Kidney glomerular epithelial cell (primary cell): Measurements from ENCODE around the gene HPN.
"Not testable (repeated sequence)": the region's sequence is repeated elsewhere in the genome, so short reads cannot be mapped to it uniquely, and the experiment has no call there.

ENCODE experiments used
- DNase-seq: peaks from one replicate; lab custom pipeline; 2025; lab: John Stamatoyannopoulos, UW

Gene HPN

DNA sequence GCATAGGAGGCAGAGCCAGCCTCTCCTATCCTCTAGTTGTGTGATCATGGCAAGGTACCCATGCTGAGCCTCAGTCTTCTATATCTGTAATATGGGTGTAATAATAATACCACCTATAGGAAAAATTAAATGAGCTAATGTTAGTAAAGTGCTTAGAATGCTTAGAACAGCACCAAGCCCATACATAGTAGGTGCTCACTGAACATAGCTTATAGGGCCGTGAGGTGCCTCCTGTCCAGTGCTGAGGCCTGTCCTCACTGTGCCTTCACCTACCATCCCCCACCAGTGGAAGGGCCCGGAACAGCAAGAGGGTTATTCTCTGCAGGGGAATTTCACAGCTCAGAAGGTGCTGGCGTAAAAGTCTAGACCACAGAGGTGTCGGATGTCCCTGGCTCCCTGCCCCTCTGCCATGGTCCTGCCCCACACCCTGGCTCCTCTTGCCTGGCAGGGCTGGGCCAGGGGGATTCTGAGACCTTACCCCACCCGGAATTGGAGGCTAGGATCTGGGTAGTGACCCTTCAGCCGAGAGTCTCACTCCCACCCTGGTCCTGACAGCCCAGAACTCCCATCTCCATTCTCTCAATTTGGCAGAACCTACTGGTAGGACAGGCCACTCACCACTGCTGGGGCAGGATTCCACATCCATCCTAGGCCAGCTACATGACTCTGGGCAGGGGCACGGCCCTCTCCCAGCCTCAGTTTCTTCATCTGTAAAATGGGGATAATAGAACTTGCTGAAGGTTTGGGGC lies 13.5 kb upstream of the HPN start:
- DNase-seq: no peak

DNA sequence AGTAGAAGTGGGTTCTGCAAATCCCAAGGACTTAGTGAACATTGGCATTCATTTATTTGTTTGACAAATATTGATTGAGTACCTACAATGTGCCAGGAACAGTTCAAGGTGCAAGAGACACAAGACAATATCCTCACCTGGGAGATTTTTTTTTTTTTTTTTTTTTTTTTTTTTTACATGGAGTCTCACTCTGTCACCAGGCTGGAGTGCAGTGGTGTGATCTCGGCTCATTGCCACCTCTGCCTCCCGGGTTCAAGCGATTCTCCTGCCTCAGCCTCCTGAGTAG lies 13.0 kb upstream of the HPN start:
- DNase-seq: not testable (repeated sequence)

GRCh38 chr19:35029275-35029736 lies 12.2 kb upstream of the HPN start:
- DNase-seq: not testable (repeated sequence)

DNA sequence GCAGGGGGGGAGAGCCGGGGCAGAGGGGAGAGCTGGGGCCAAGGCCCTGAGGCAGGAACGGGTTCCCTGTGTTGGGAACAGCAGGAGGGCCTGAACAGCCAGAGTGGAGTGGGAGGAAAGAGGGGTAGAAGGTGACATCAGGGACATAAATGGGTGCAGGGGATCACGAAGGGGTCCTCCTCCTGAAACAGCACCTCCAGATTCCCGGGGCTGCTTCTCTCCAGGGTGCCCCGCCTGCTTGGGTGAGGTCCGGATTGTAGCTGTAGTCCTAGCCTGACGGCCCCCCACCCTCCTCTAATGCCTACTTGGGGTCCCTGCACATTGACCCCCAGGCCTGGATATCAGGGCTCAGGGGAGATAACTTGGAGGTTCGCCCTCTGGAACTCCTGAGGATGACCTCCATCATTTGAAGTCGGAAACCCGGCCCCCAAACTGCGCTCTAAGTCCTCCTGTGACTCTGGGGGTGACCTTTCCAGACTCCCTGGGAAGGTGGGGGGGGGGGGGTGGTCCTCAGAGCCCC lies 11.7 kb upstream of the HPN start:
- DNase-seq: no peak

GRCh38 chr19:35030257-35031071 lies 11.1 kb upstream of the HPN start, which contains the start of gene SCN1B:
Gene SCN1B (plus strand): TSS chr19:35030470. CDS start chr19:35030821, 351 bp downstream.
- DNase-seq: no peak

GRCh38 chr19:35031072-35031881 lies 10.2 kb upstream of the HPN start:
- no peak for DNase-seq

- no peak for DNase-seq
These were observed 9.1 kb upstream of the HPN start for GRCh38 chr19:35032356-35032865.

GRCh38 chr19:35033067-35034004 lies 8.2 kb upstream of the HPN start:
- DNase-seq: no peak

DNA sequence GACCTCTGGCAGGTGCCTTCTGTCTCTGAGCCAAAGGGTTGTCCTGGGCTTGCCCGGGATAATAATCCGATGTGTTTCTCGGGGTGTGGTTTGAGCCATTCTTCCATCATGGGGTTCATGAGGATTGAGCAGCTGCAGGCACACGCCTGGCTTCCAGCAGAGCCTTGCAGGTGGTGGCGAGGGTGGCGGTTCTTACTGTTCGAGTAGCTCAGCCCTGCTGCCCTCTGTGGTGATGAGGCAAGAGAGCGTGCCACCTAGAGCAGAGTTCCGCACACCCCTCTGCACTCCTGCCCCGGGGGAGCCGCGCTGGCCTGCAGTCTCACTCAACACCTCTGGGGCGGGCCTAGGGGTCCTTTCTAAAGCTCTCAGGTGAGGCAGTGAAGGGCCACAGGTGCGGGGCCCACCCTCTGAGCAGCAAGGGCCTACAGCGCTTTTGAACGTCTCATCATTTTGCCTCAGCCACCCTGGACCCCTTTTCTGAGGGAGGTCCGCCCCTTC lies 7.5 kb upstream of the HPN start:
- no peak for DNase-seq

- DNase-seq: no peak
These were observed 6.7 kb upstream of the HPN start for GRCh38 chr19:35034588-35035382.

GRCh38 chr19:35037716-35038622 lies 3.6 kb upstream of the HPN start:
- DNase-seq: no peak

DNA sequence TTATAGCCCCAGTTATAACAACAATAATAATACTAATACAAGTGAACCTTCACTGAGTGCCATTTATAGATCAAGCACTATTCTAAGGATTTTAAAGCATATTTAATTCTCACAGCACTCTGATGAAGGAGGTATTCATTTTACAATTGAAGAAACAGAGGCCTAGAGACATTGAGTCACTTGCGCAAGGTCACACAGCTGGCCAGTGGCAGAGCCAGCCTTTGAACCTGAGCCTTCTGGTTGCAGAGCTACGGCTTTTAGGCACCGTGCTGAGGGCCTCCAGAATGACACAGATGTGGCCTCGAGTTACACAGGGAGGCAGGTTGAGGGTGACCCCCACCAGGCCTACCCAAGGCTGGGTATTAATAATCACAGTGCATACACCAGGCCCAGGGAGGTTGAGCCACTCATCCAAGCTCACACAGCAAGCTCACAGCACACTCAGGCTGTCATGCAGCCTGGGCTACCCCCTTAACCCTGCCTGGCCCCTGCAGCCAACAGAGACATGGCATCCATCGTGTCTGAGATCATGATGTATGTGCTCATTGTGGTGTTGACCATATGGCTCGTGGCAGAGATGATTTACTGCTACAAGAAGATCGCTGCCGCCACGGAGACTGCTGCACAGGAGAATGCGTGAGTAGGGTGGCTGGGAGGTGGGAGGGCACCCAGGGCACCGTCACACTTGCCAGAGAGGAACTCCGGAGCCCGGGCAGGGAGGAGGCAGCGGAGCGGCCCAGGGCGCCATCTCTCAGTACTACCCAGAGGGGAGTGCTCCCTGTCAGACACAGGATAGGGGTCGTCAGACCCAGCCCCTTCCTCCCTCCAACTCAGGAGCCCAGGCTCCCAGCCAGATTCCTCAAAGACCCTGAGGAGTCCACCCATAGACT lies 2.7 kb upstream of the HPN start:
- DNase-seq: no peak

GRCh38 chr19:35039881-35040825 lies 1.4 kb upstream of the HPN start:
- no peak for DNase-seq

DNA sequence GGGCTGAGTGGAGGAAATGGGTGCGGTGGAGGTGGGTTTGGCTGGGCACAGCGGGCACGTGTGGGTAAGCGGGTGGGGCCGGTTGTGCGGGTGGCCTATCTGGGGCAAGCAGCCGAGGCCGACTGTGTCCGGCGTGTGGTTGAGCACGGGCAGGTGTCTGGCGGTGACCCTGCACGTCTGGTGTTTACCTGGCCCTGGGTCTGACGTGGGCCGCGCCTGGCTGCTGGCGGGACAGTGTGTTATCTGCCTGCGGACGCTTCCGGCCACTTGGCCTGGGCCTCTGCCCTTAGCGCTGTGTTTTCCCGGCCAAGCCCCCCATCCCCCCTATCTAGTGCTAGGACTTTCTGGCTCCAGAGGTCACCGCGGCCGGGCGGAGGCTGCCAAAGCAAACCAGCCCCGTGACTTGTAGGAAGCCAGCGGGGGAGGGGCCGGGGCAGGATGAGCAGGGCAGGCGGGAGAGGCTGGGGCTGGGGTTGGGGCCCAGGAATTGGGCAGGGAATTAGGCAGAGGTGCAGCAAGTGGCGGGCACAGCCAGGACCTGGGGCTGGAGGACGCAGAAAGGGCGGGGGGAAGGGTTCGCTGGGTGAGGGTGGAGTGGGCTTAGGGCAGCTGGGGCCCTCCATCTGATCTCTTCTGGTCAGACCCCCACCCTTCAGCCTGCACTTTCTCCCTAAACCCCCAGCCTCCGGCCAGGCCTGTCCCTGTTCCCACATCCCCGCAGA lies 534 bp upstream of the HPN start:
- DNase-seq: no peak

- no peak for DNase-seq
These were observed 672 bp downstream of the HPN start for GRCh38 chr19:35042056-35042730.
